ENCODE data around the gene CNN3.

CNN3 gene

DNA sequence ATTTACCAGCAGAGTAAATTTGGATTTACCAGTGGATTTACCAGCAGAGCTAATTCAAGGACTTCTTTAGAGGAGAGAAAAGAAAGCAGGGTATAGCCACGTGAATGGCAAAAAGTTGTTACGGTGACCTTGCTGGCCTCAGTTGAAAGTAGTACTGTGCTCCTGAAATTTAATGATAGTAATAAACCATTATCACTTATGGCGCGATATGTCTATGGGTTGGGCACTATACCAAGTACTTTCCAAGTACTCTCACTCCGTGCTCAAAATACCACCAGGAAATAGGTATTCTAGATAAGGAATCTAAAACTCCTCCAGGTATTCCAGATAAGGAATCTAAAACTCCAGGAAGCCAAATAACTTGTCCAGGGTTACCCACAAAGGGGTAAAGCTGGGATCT, 70.9 kb downstream of the CNN3 start:
- no peak for DNase-seq (ENCODE audit: low spot score)

DNA sequence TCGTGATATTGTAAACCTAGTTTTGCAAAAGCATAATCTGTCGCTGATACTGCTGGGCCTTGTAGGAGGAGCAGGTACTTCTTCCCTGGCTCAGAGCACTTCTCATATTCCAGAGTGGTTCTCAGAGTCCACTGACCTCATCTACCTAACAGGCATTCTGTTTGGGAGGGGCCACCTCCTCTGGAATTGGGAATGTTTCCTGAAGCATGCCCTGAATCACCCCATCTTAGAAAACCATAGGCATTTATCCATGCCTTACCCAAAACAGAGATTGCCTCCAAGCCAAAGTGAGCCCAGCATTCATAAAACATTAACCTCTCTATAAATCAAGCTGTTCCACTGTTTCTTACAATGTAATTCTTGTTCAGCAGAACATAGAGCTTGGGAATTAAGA, 71.6 kb downstream of the CNN3 start:
- DNase-seq (ENCODE audit: low spot score) = peak; percentile 92

DNA sequence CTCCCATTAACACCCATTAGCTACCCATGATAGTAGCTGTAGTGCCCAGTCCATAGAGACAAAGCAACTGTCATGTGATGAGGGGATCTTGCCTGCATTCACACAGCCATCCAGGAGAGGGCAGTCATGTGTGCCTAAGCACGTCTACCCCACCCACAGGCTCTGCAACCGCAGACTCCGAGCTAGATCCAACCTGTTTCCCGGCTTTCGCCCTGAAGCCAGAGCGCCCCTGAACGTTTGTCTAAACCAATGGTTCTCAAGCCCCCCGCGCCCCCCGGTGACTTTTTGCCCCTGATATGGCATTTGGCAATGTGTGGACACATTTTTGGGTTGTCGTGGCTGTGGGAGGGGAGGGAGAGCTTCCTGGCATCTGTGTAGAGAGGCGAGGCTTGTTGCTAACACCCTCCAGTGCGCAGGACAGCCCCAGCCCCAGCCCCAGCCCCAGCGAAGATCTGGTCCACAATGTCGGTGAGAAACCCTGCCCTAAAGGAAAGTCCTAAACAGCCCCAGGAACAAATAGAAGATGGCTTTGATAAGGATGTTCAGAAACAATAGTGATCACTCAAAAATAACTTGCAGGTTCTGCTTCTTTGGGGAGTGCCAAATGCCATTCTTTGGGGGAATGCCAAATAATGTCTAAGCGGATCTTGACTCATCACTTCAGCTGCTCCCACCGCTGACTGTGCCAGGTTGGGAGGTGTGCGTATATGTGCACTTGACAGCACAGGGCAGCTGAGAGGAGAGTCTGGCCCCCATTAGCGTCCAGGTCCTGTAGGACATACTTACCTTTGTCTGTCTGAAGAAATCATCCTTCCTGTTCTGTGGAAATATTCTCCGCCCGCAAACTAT, 72.2 kb downstream of the CNN3 start:
- DNase-seq (ENCODE audit: low spot score) = peak; percentile 95

DNA sequence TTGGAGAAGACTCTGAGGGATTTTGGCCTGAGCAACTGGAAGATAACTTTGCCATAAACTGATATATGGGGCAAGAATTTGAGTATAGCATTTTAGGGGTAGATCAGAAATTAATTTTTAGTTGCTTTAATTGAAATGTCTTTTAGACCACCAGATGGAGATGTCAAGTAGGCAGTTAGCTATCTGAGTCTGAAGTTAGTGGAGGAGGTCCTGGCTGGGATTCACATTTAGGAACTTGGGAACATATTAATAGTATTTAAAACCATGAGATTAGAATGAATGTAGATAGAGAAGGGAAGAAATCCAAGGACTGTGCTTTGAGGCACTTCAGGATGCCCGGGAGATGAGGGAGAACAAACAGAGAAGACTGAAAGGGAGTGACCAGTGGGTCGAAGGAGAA, 74.1 kb downstream of the CNN3 start:
- no peak for DNase-seq (ENCODE audit: low spot score)

DNA sequence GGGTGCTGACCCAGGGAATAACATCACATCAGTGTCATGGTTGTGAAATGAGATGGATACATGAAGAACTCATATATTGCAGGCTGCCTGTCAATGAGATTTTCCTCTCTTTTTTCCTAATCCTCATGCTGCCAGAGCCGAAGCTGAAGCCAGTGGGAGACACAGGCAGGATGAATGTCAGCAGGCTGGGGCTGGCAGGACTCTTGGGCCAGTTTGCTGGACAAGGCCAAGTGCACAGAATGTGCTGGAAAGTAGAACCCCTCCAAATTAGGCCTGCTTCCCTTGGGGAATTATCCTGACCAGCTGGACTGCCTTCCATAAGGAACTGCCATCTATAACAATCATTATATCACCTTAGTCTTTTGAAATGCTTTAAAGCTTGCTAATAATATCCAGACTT, 75.3 kb downstream of the CNN3 start:
- DNase-seq (ENCODE audit: low spot score) = no peak

Data from kidney tubule cell (primary cell).